HepG2 (cell line): ENCODE data around the gene NACC2. TPM values are rescaled to one million over a fixed set of nuclear protein-coding genes. Genes with fewer than 3 reads are reported as not detected.

ENCODE experiments used
- ATAC-seq: fragments of 200-7000 bp; cut with Tn5 transposase; 3 replicates; pipeline ENCODE4 v1.9.1; 2020; ENCODE audit warnings: mild to moderate bottlenecking, moderate library complexity
- BruUV-seq: library from RNA; stranded (reverse); fragments of 400-500 nt; replicated peaks from 2 replicates; lab custom pipeline; 2021; lab: Mats Ljungman, UMichigan
- CTCF ChIA-PET: fragments of 300-600 bp; formaldehyde crosslinking; extraction: SDS; loops from one replicate; lab custom pipeline; 2021; ENCODE audit warnings: low total read pairs, inconsistent platforms, low intra/inter-chr PET ratio; lab: Yijun Ruan, JAX
- POLR2A ChIA-PET: fragments of 350-600 bp; sonication (Branson Sonifier 250); formaldehyde crosslinking; loops from one replicate; lab custom pipeline; 2020; ENCODE audit warnings: antibody characterized with exemption, inconsistent platforms; lab: Yijun Ruan, JAX
- DNase-seq: peaks from one replicate; pipeline ENCODE4 v3.0.0-alpha.2; 2015; ENCODE audit warnings: low spot score
- FAIRE-seq: peaks from 3 replicates; lab custom pipeline; 2011; peaks lifted over from hg19 to GRCh38; lab: Jason Lieb, UNC
- H2AFZ ChIP-seq: one replicate; pipeline ENCODE4 v1.6.1; 2011; ENCODE audit warnings: low read length, inconsistent platforms
- H3K27ac ChIP-seq: fragments of 300-600 bp; 3 replicates; pipeline ENCODE4 v1.8.0; 2011; ENCODE audit warnings: mixed run types, mild to moderate bottlenecking, mixed read lengths, low read length, inconsistent platforms; ENCODE audit not compliant: insufficient read depth; ENCODE audit errors: extremely low read length
- H3K27me3 ChIP-seq, 2 experiments: fragments of 200-600 bp in 1 of 2; 2 replicates in 1 of 2; 3 replicates in 1 of 2; pipeline versions ENCODE4 v1.6.0 to v1.8.0; 2011; ENCODE audit warnings: low read length in 2 of 2, mild to moderate bottlenecking in 2 of 2, moderate library complexity in 2 of 2, inconsistent platforms in 1 of 2; ENCODE audit not compliant: insufficient read depth in 2 of 2, control insufficient read depth in 1 of 2
- H3K36me3 ChIP-seq, 2 experiments: fragments of 200-600 bp in 1 of 2; replicated peaks in 1 of 2; 2 replicates in 1 of 2; 3 replicates in 1 of 2; pipeline versions ENCODE4 v1.5.1 to v1.8.0; 2011; ENCODE audit warnings: low read length in 2 of 2, inconsistent platforms in 1 of 2; ENCODE audit not compliant: insufficient read depth in 2 of 2, control insufficient read depth in 1 of 2
- H3K4me1 ChIP-seq: 2 replicates; pipeline ENCODE4 v1.5.1; 2012; ENCODE audit warnings: low read length, inconsistent platforms; ENCODE audit not compliant: insufficient read depth
- H3K4me2 ChIP-seq: 2 replicates; pipeline ENCODE4 v1.6.0; 2011; ENCODE audit warnings: low read depth, low read length, inconsistent platforms
- H3K4me3 ChIP-seq, 3 experiments: fragments of 200-600 bp in 1 of 3; sonication (generic), shearing (Covaris generic) in 1 of 3; replicated peaks in 1 of 3; 2 replicates each; pipeline ENCODE4 v1.5.1; 2011 to 2016; ENCODE audit warnings: low read length in 3 of 3, inconsistent platforms in 2 of 3, low read depth in 2 of 3, mild to moderate bottlenecking in 2 of 3, control low read depth in 1 of 3, mixed read lengths in 1 of 3; ENCODE audit not compliant: insufficient read depth in 1 of 3
- H3K79me2 ChIP-seq: one replicate; pipeline ENCODE4 v1.6.1; 2011; ENCODE audit warnings: low read length, inconsistent platforms; ENCODE audit not compliant: insufficient read depth
- H3K9ac ChIP-seq: 2 replicates; pipeline ENCODE4 v1.6.0; 2011; ENCODE audit warnings: mild to moderate bottlenecking, low read depth, low read length, inconsistent platforms; ENCODE audit not compliant: insufficient read depth
- H3K9me3 ChIP-seq: 2 replicates; pipeline ENCODE4 v1.5.1; 2012; ENCODE audit warnings: mild to moderate bottlenecking, low read length
- H4K20me1 ChIP-seq: 2 replicates; pipeline ENCODE4 v1.6.0; 2011; ENCODE audit warnings: inconsistent platforms, mild to moderate bottlenecking, low read length, moderate library complexity; ENCODE audit not compliant: insufficient read depth
- CEBPB ChIP-seq: IDR thresholded peaks from 2 replicates; pipeline ENCODE4 v1.6.1; 2011; ENCODE audit warnings: low read depth, low read length, improper control_type of control experiment, borderline replicate concordance
- CTCF ChIP-seq: sonication (generic); formaldehyde crosslinking; IDR thresholded peaks from 2 replicates; pipeline ENCODE4 v1.5.0; 2020; ENCODE audit warnings: mild to moderate bottlenecking, missing genetic modification reagents, moderate library complexity
- ZNF281 ChIP-seq: sonication (generic); formaldehyde crosslinking; IDR thresholded peaks from 2 replicates; pipeline ENCODE4 v1.4.0; 2020; ENCODE audit warnings: missing genetic modification reagents, borderline replicate concordance
- ZNF580 ChIP-seq: IDR thresholded peaks from 2 replicates; pipeline ENCODE4 v1.6.1; 2016; ENCODE audit warnings: low read depth, borderline replicate concordance
- ZNF83 ChIP-seq: sonication (generic); formaldehyde crosslinking; IDR thresholded peaks from 2 replicates; pipeline ENCODE4 v1.4.0; 2020; ENCODE audit warnings: missing genetic modification reagents, mild to moderate bottlenecking, borderline replicate concordance
- WGBS: methylation state at CpG from one replicate; pipeline ENCODE4 v1.1.6; 2017; ENCODE audit warnings: low lambda C conversion rate; 5-methylcytosine and 5-hydroxymethylcytosine counted together
- in situ Hi-C: cut with HindIII; loops from 2 replicates; pipeline ENCODE4 v1.10.0; 2017; ENCODE audit warnings: low pct_unique_long_range_greater_than_20kb; ENCODE audit not compliant: extremely low pct_ligation_motif_present
- intact Hi-C: fragments of 100-400 bp; cut with micrococcal nuclease; formaldehyde crosslinking; loops from one replicate; pipeline ENCODE4 v1.10.0; 2022; ENCODE audit not compliant: unreplicated experiment
- polyA plus RNA-seq, 8 experiments: library from polyadenylated mRNA; depleted of rRNA in 3 of 8; stranded (reverse) in 7 of 8; unstranded in 1 of 8; fragments of >200 nt; fragmentation: Illumina TruSeq in 4 of 8; extraction: Trizol in 4 of 8; gene quantifications; 2 replicates each; pipeline versions ENCODE4 v1.2.1 to v1.2.3, GENCODE V29; 2011 to 2016; ENCODE audit warnings: low read depth in 4 of 8, missing spikeins in 1 of 8, mixed read lengths in 1 of 8; ENCODE audit not compliant: insufficient read depth in 1 of 8
- total RNA-seq, 5 experiments: library from RNA; depleted of rRNA; stranded (reverse); fragments of >200 nt; fragmentation: Illumina TruSeq; extraction: Trizol; gene quantifications; 2 replicates each; pipeline ENCODE4 v1.2.3, GENCODE V29; 2016; ENCODE audit warnings: low read depth in 1 of 5

NACC2 gene
- total and polyA plus RNA-seq, 2 of the 13 experiments (the other 11 are each of a cell fraction or from before 2014, with no cell fraction given), result 5.9 to 12.3 TPM

- H3K4me1 ChIP-seq, result no peaks in the 10 kb centered on the region
- 86% methylated on average over 7 of the region's 16 CpGs for WGBS
- in situ Hi-C loops, result no loop called here
- ATAC-seq (peak; percentile 24; the same call in 1 of the 3 replicates), DNase-seq (no peak)
- H3K27me3 ChIP-seq, result no peaks in the 10 kb centered on the region
- H4K20me1 ChIP-seq, result peaks cover 12% of the 10 kb centered on the region; the same call in 1 of the 2 replicates
- no TSS peak for BruUV-seq
- TF ChIP-seq CEBPB, result 0 out of 2 replicates have a peak, but pooled peaks have one; percentile 30
- TF ChIP-seq ZNF281, result no peak
- TF ChIP-seq ZNF580, result no peak
- no peak for TF ChIP-seq ZNF83
- TF ChIP-seq CTCF (CRISPR knock-in tag), result peak; percentile 7; the same call in 1 of the 2 replicates
- TF ChIP-seq, all 625 proteins: peak for 2
- Histone ChIP-seq H3K27ac (no peak overlapping the region), H3K4me3 (no peak overlapping the region), H3K79me2 (peaks cover 60% of the 10 kb centered on the region), H2AFZ (no peak overlapping the region), H3K4me2 (no peak overlapping the region), H3K36me3 (peaks cover 10 to 16% of the 10 kb centered on the region in 2 experiments; a peak in 4 of 5 replicates), H3K9ac (no peak overlapping the region), H3K9me3 (no peaks in the 10 kb centered on the region)
- no peak for FAIRE-seq
- POLR2A ChIA-PET, result no interaction called here
- CTCF ChIA-PET, result no interaction called here
- intact Hi-C loops, result no loop called here
These were observed 15.7 kb downstream of the NACC2 start for GRCh38 chr9:136079211-136079915.
